ENCODE data around the gene NXPE1. TPM values are rescaled to one million over a fixed set of nuclear protein-coding genes. Genes with fewer than 3 reads are reported as not detected.

The NXPE1 gene
- total RNA-seq, 4 donors from 2014 or later, result not detected

DNA sequence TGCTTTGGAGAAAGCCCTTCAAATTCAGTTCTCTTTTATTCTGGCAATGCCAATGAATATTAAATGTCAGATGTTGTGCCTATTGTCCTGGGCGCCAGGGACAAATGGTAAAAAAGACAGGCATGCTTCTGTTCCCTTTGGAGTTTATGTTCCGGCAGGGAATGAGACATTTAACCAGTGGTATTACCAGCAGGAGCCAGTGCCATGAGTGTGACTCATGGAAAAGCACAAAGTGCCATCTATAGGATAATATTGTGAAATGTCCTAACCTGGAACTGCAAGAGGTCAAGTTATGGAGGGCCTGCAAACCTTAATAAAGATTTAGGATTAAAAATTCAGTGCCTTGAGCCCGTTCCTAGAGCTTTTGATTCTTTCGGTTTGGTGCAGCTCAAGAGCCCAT, 80.9 kb downstream of the NXPE1 start:
- H3K36me3 ChIP-seq, result no peaks in the 10 kb centered on the region
- no peak for DNase-seq (ENCODE audit: low spot score in 2 of 2)
- H3K4me3 ChIP-seq, result no peak overlapping the region
- TF ChIP-seq, protein P1, sequence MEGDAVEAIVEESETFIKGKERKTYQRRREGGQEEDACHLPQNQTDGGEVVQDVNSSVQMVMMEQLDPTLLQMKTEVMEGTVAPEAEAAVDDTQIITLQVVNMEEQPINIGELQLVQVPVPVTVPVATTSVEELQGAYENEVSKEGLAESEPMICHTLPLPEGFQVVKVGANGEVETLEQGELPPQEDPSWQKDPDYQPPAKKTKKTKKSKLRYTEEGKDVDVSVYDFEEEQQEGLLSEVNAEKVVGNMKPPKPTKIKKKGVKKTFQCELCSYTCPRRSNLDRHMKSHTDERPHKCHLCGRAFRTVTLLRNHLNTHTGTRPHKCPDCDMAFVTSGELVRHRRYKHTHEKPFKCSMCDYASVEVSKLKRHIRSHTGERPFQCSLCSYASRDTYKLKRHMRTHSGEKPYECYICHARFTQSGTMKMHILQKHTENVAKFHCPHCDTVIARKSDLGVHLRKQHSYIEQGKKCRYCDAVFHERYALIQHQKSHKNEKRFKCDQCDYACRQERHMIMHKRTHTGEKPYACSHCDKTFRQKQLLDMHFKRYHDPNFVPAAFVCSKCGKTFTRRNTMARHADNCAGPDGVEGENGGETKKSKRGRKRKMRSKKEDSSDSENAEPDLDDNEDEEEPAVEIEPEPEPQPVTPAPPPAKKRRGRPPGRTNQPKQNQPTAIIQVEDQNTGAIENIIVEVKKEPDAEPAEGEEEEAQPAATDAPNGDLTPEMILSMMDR (IDR thresholded peaks at IDR 0.05), result no peak
- no peak for TF ChIP-seq POLR2AphosphoS5 (IDR thresholded peaks at IDR 0.05)
- TF ChIP-seq POLR2A (IDR thresholded peaks at IDR 0.05), result no peak
- TF ChIP-seq EP300 (IDR thresholded peaks at IDR 0.05), result no peak
- no peaks in the 10 kb centered on the region for H3K27me3 ChIP-seq
- H3K4me1 ChIP-seq, result no peaks in the 10 kb centered on the region
- no peaks in the 10 kb centered on the region for H3K9me3 ChIP-seq
- no peak overlapping the region for H3K27ac ChIP-seq
- 61% methylated on average over 4 of the region's 4 CpGs for WGBS

GRCh38 chr11:114478001-114478410, 81.7 kb downstream of the NXPE1 start:
- WGBS, result 61% methylated on average over 2 of the region's 2 CpGs

DNA sequence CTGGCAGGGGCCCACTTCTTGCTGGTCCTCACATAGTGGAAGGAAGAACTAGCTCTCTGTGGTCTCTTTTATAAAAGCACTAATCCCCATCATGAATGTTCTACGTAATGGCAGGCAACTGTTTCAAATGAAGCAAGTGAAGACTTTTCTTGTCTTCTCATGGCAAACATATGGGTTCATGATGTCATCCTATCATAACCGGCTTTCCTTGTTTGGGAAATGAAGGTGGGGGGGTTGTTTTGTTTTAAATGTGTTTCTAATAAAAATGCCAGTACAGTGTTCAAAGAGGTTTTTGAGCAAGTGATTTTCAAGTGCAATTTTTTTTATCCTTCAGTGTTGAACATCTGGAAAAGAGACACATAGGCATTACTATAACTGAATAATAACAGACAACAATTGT, 87.0 kb downstream of the NXPE1 start:
- Histone ChIP-seq H3K36me3 (no peaks in the 10 kb centered on the region), H3K27ac (no peak overlapping the region), H3K4me3 (no peak overlapping the region), H3K9me3 (no peaks in the 10 kb centered on the region), H3K27me3 (no peaks in the 10 kb centered on the region), H3K4me1 (no peaks in the 10 kb centered on the region)
- TF ChIP-seq, protein P1 (IDR thresholded peaks at IDR 0.05), result no peak
- TF ChIP-seq POLR2AphosphoS5 (IDR thresholded peaks at IDR 0.05) (no peak), EP300 (IDR thresholded peaks at IDR 0.05) (no peak), POLR2A (IDR thresholded peaks at IDR 0.05) (no peak)
- DNase-seq (ENCODE audit: low spot score in 2 of 2), result no peak
- 72% methylated on average over 2 of the region's 2 CpGs for WGBS

More at GRCh38 chr11:114478001-114478410, 81.7 kb downstream of the NXPE1 start:
- no peaks in the 10 kb centered on the region for H3K27me3 ChIP-seq
- H3K36me3 ChIP-seq, result no peaks in the 10 kb centered on the region
- TF ChIP-seq POLR2AphosphoS5 (IDR thresholded peaks at IDR 0.05), result no peak
- H3K9me3 ChIP-seq, result no peaks in the 10 kb centered on the region
- DNase-seq (ENCODE audit: low spot score in 2 of 2), result no peak
- H3K4me3 ChIP-seq, result no peak overlapping the region
- no peak overlapping the region for H3K27ac ChIP-seq
- no peaks in the 10 kb centered on the region for H3K4me1 ChIP-seq

Other genes starting within 250 kb of the NXPE1 start
- gene C11orf71, start 159.4 kb downstream of the NXPE1 start, total RNA-seq, result 10 to 100 TPM in 3 of 4 donors, 1 to 10 TPM in 1; 9.7 to 13.3 (median 11.8) TPM
- 10 to 100 TPM; 10.2 to 18.4 (median 16.9) TPM for gene RBM7, start 159.2 kb downstream of the NXPE1 start, total RNA-seq
- gene REXO2, start 120.4 kb downstream of the NXPE1 start, total RNA-seq, result 100 to 1,000 TPM in 3 of 4 donors, 10 to 100 TPM in 1; 88.7 to 125 (median 109) TPM
- not detected for gene NXPE4, start 35.9 kb upstream of the NXPE1 start, total RNA-seq
- not detected for gene NXPE2, start 118.6 kb upstream of the NXPE1 start, total RNA-seq